ENCODE measurements around the gene GFRA1. TPM values are rescaled to one million over a fixed set of nuclear protein-coding genes. Genes with fewer than 3 reads are reported as not detected.

The GFRA1 gene, protein sequence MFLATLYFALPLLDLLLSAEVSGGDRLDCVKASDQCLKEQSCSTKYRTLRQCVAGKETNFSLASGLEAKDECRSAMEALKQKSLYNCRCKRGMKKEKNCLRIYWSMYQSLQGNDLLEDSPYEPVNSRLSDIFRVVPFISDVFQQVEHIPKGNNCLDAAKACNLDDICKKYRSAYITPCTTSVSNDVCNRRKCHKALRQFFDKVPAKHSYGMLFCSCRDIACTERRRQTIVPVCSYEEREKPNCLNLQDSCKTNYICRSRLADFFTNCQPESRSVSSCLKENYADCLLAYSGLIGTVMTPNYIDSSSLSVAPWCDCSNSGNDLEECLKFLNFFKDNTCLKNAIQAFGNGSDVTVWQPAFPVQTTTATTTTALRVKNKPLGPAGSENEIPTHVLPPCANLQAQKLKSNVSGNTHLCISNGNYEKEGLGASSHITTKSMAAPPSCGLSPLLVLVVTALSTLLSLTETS
- under 1 TPM; 0.33 to 0.69 TPM for total RNA-seq

GRCh38 chr10:116272440-116273283, at the start of gene GFRA1:
TSS of gene GFRA1 (minus strand) at chr10:116273206. CDS start at chr10:116272029, 1,177 bp downstream.

Other genes with a start within 250 kb of the GFRA1 start
- not detected for gene CCDC172, start 51.2 kb upstream of the GFRA1 start, total RNA-seq
- 1 to 10 TPM in 1 of 2 donors, under 1 TPM in 1; 0.67 to 3.8 TPM for gene PNLIPRP3, start 154.6 kb upstream of the GFRA1 start, total RNA-seq